WI38 (cell line): ENCODE measurements around the gene APOF.
"Not testable (repeated sequence)": the region's sequence is repeated elsewhere in the genome, so short reads cannot be mapped to it uniquely, and the experiment has no call there.

Source experiments
- H3K4me3 ChIP-seq: 2 replicates; pipeline ENCODE4 v1.5.1; 2011; ENCODE audit warnings: low read depth, mild to moderate bottlenecking, control low read depth, low read length
- TF ChIP-seq, protein P1 (sequence below): IDR thresholded peaks from 2 replicates; pipeline ENCODE4 v1.5.1; 2012; ENCODE audit warnings: low read depth, mild to moderate bottlenecking, control low read depth, low read length

Gene APOF

DNA sequence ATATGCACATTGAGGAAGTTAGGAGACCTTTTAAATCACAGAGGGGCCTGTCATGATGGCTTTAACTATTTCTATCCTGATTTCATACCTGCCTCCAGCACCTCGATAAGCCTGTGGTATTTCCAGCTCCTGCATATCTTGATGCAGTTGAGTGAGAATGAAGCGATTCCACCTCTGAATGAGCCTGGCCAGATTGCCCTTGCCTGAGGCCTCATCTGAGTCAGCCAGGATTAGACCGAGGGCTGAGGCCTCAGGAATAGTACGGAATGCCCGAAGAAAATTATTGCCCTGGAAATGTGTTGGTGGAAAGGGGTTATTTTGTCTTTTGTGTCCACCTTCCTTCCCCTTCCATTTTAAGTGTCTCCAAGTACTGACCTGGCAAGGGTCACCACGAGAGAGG, 38.5 kb downstream of the APOF start:
- TF ChIP-seq, protein P1, sequence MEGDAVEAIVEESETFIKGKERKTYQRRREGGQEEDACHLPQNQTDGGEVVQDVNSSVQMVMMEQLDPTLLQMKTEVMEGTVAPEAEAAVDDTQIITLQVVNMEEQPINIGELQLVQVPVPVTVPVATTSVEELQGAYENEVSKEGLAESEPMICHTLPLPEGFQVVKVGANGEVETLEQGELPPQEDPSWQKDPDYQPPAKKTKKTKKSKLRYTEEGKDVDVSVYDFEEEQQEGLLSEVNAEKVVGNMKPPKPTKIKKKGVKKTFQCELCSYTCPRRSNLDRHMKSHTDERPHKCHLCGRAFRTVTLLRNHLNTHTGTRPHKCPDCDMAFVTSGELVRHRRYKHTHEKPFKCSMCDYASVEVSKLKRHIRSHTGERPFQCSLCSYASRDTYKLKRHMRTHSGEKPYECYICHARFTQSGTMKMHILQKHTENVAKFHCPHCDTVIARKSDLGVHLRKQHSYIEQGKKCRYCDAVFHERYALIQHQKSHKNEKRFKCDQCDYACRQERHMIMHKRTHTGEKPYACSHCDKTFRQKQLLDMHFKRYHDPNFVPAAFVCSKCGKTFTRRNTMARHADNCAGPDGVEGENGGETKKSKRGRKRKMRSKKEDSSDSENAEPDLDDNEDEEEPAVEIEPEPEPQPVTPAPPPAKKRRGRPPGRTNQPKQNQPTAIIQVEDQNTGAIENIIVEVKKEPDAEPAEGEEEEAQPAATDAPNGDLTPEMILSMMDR = no peak
- H3K4me3 ChIP-seq = no peak overlapping the region

DNA sequence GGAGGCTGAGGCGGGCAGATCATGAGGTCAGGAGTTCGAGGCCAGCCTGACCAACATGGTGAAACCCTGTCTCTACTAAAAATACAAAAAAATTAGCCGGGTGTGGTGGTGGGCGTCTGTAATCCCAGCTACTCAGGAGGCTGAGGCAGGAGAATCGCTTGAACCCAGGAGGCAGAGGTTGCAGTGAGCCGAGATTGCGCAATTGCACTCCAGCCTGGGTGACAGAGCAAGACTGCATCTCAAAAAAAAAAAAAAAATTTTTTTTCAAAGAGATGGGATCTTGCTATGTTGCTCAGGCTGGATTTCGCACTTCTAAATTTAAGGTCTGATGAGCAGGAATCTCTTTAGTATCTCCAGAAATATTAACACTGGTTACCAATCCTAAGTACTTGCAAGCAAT, 41.0 kb downstream of the APOF start:
- H3K4me3 ChIP-seq = not testable (repeated sequence)

GRCh38 chr12:56321027-56321426, 41.6 kb downstream of the APOF start:
- TF ChIP-seq, protein P1 = no peak
- no peak overlapping the region for H3K4me3 ChIP-seq

GRCh38 chr12:56317675-56318074, 45.0 kb downstream of the APOF start:
- TF ChIP-seq, protein P1 = no peak
- no peak overlapping the region for H3K4me3 ChIP-seq

GRCh38 chr12:56315622-56316473, 46.8 kb downstream of the APOF start, which contains the start of gene CNPY2:
Gene CNPY2 (minus strand): TSS chr12:56315988. CDS start chr12:56315217, 771 bp downstream.
- H3K4me3 ChIP-seq = peak within 1 kb of the TSS; percentile 96
- TF ChIP-seq, protein P1 = no peak

GRCh38 chr12:56315249-56315621, 47.4 kb downstream of the APOF start:
- TF ChIP-seq, protein P1 = no peak
- peak overlapping the region; percentile 96 for H3K4me3 ChIP-seq

GRCh38 chr12:56311003-56311402, 51.7 kb downstream of the APOF start:
- TF ChIP-seq, protein P1 = no peak
- H3K4me3 ChIP-seq = no peak overlapping the region
